Measurements from ENCODE around the gene HDAC2. TPM values are rescaled to one million over a fixed set of nuclear protein-coding genes. Genes with fewer than 3 reads are reported as not detected.
"Not testable (repeated sequence)": the region's sequence is repeated elsewhere in the genome, so short reads cannot be mapped to it uniquely, and the experiment has no call there.

The HDAC2 gene
- total and polyA plus RNA-seq, 11 donors: 18.3 to 64.7 (median 48.0) TPM

DNA sequence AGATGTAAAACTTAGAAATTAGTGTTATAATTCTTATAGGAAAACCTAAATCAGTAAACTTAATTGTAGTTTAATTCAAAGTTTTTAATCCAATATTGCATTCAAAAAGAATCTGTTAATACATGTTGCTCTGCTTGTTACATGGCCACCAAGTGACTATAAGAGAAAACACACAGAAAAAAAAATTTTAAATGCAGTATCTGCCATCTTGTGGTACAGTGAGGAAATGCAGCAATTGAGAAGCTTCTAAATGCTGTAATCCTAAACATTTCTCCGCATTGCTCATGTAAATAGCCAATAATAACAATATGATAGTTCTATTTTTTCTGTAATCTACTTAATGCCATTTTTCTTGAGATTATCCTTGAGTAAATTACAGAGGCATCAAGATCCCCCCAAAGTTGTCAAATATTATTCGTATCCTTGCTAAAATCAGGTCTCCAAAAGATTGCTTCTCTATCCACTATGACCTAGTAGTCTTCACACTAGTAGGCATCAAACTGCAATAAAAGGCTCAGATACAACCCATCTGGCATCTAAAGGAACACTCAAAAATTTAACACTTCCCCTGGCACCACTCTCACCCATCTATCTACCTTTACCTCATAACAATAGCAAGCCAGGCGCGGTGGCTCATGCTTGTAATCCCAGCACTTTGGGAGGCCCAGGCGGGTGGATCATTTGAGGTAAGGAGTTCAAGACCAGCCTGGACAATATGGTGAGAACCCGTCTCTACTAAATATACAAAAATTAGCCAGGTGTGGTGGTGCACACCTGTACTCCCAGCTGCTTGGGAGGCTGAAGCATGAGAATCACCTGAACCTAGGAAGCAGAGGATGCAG lies 34.6 kb downstream of the HDAC2 start:
- intact Hi-C loops (cut with DNase I): loop anchor here in 3 of 10 donors (10.0 kb wide), 2 partner anchors 1152 to 1602 kb away; no protein-coding TSS in a partner anchor
- Histone ChIP-seq H3K9me3 (no peaks in the 10 kb centered on the region), H3K27ac (no peak overlapping the region), H3K36me3 (peaks cover 0 to 45% (median 26%) of the 10 kb centered on the region in 9 donors), H3K27me3 (no peaks in the 10 kb centered on the region), H3K4me3 (no peak overlapping the region), H3K4me1 (peaks cover 0 to 6% (median 0%) of the 10 kb centered on the region in 12 donors)
- ATAC-seq (peak in 1 of 4 donors; percentile 64), DNase-seq (no peak)
- 86 to 90% (median 88%) methylated on average over 6 of the region's 6 CpGs for WGBS, 4 donors
- TF ChIP-seq POLR2A (IDR thresholded peaks at IDR 0.05): no peak
- TF ChIP-seq, protein P1, sequence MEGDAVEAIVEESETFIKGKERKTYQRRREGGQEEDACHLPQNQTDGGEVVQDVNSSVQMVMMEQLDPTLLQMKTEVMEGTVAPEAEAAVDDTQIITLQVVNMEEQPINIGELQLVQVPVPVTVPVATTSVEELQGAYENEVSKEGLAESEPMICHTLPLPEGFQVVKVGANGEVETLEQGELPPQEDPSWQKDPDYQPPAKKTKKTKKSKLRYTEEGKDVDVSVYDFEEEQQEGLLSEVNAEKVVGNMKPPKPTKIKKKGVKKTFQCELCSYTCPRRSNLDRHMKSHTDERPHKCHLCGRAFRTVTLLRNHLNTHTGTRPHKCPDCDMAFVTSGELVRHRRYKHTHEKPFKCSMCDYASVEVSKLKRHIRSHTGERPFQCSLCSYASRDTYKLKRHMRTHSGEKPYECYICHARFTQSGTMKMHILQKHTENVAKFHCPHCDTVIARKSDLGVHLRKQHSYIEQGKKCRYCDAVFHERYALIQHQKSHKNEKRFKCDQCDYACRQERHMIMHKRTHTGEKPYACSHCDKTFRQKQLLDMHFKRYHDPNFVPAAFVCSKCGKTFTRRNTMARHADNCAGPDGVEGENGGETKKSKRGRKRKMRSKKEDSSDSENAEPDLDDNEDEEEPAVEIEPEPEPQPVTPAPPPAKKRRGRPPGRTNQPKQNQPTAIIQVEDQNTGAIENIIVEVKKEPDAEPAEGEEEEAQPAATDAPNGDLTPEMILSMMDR (IDR thresholded peaks at IDR 0.05): peak; percentile 60 to 87 (median 78)

DNA sequence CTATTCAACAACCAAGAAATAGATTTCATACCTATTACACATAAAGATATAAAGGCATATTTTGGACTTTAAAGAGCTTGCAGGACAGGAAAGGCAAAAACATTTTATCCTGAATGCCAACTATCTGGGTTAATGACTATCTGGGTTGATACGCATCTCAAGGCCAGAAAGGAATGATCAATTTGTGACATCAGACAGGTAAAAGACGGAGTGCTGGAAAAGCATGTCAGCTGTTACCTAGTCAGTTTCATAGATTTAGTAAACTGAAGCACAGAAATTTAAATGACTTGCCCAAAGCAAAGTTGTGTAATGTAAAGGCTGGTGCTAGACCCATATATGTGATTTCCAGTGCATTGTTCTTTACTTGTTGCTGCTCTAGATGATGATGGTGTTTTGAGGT lies 36.8 kb downstream of the HDAC2 start:
- intact Hi-C loops (cut with DNase I): loop anchor here in 3 of 10 donors (5.0 to 10.0 kb wide), 3 partner anchors 77 to 1599 kb away; partner anchors contain the start of gene MARCKS (in 1 of the 3)
- TF ChIP-seq, protein P1 (IDR thresholded peaks at IDR 0.05): no peak
- no peak for TF ChIP-seq POLR2A (IDR thresholded peaks at IDR 0.05)
- Histone ChIP-seq H3K36me3 (peaks cover 0 to 23% (median 6%) of the 10 kb centered on the region in 9 donors), H3K9me3 (peaks cover 0 to 18% (median 11%) of the 10 kb centered on the region in 12 donors), H3K4me3 (no peak overlapping the region), H3K27ac (no peak overlapping the region), H3K27me3 (no peaks in the 10 kb centered on the region), H3K4me1 (no peaks in the 10 kb centered on the region)
- no peak for DNase-seq
- ATAC-seq: no peak
- WGBS, 4 donors: 94 to 99% (median 97%) methylated on average over 2 of the region's 2 CpGs

DNA sequence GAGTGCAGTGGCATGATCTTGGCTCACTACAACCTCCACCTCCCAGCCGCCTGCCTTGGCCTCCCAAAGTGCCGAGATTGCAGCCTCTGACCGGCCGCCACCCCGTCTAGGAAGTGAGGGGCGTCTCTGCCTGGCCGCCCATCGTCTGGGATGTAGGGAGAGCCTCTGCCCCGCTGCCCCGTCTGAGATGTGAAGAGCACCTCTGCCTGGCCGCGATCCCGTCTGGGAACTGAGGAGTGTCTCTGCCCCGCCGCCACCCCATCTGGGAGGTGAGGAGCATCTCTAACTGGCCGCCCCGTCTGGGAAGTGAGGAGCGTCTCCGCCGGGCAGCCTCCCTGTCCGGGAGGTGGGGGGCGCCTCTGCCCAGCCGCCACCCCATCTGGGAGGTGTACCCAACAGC lies 39.0 kb downstream of the HDAC2 start:
- 91 to 94% (median 94%) methylated on average over 15 to 23 of the region's 23 CpGs for WGBS, 4 donors
- intact Hi-C loops (cut with DNase I): loop anchor here in 3 of 10 donors (5.0 to 10.0 kb wide), 3 partner anchors 75 to 1597 kb away; partner anchors contain the start of gene MARCKS (in 1 of the 3)
- H3K4me3 ChIP-seq, DNase-seq, H3K36me3 ChIP-seq, ATAC-seq, H3K27me3 ChIP-seq, H3K27ac ChIP-seq, H3K4me1 ChIP-seq: not testable (repeated sequence)
- peaks cover 0 to 28% (median 14%) of the 10 kb centered on the region in 12 donors for H3K9me3 ChIP-seq

DNA sequence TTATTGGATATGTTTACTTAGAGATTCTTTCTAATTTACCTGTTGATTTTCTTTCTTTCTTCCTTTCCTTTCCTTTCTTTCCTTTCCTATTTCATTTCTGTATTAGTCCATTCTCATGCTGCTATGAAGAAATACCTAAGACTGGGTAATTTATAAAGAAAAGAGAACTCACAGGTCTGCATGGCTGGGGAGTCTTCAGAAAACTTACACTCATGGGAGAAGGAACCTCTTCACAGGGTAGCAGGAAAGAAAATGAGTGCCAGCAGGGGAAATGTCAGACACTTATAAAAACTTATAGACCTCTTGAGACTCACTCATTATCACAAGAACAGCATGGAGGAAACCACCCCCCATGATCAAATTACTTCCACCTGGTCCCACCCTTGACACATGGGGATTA lies 40.8 kb downstream of the HDAC2 start:
- no peak for DNase-seq
- Histone ChIP-seq H3K36me3 (no peaks in the 10 kb centered on the region), H3K9me3 (peaks cover 0 to 28% (median 14%) of the 10 kb centered on the region in 12 donors), H3K27me3 (no peaks in the 10 kb centered on the region), H3K27ac (no peak overlapping the region), H3K4me3 (no peak overlapping the region), H3K4me1 (peaks cover 0 to 7% (median 0%) of the 10 kb centered on the region in 12 donors)
- TF ChIP-seq, protein P1 (IDR thresholded peaks at IDR 0.05): no peak
- no peak for TF ChIP-seq POLR2A (IDR thresholded peaks at IDR 0.05)
- ATAC-seq: no peak
- intact Hi-C loops (cut with DNase I): loop anchor here in 3 of 10 donors (5.0 to 10.0 kb wide), 3 partner anchors 73 to 1595 kb away; partner anchors contain the start of gene MARCKS (in 1 of the 3)
